CD4-positive, alpha-beta T cell (primary cell): ENCODE results near the gene ZCCHC2. TPM values are rescaled to one million over a fixed set of nuclear protein-coding genes. Genes with fewer than 3 reads are reported as not detected.

Source experiments
- ATAC-seq: fragments of 200-7000 bp; cut with Tn5 transposase; one replicate; pipeline ENCODE4 v1.10.0; 2022; ENCODE audit warnings: mild to moderate bottlenecking; ENCODE audit not compliant: poor library complexity
- CTCF ChIA-PET: fragments of 350-600 bp; sonication (Branson Sonifier 250); formaldehyde crosslinking; loops from one replicate; lab custom pipeline; 2021; ENCODE audit warnings: antibody characterized with exemption, inconsistent platforms; lab: Charles Lee
- POLR2A ChIA-PET: fragments of 350-600 bp; sonication (Branson Sonifier 250); formaldehyde crosslinking; loops from one replicate; lab custom pipeline; 2021; ENCODE audit warnings: antibody characterized with exemption, inconsistent platforms; lab: Charles Lee
- DNase-seq, 14 experiments: peaks; one replicate each; pipeline ENCODE4 v3.0.0-alpha.2; 2013 to 2020; ENCODE audit warnings: mixed read lengths in 2 of 14
- H3K27ac ChIP-seq, 2 donors: one replicate each; pipeline versions ENCODE4 v1.5.1 to v1.7.0; 2013; ENCODE audit warnings: low read length in 2 of 2, low read depth in 1 of 2, mild to moderate bottlenecking in 1 of 2
- H3K27me3 ChIP-seq, 2 experiments: 1 replicate in 1 of 2; 2 replicates in 1 of 2; pipeline versions ENCODE4 v1.6.1 to v1.7.0; 2013; ENCODE audit warnings: low read length in 2 of 2, control low read depth in 1 of 2, mild to moderate bottlenecking in 1 of 2, moderate library complexity in 1 of 2; ENCODE audit not compliant: insufficient read depth in 2 of 2, control insufficient read depth in 1 of 2
- H3K36me3 ChIP-seq: one replicate; pipeline ENCODE4 v1.6.1; 2013; ENCODE audit warnings: low read length, control low read depth; ENCODE audit not compliant: insufficient read depth
- H3K4me1 ChIP-seq: one replicate; pipeline ENCODE4 v1.6.1; 2013; ENCODE audit warnings: low read length, control low read depth; ENCODE audit not compliant: insufficient read depth
- H3K4me3 ChIP-seq: one replicate; pipeline ENCODE4 v1.5.1; 2013; ENCODE audit warnings: mild to moderate bottlenecking, low read length, moderate library complexity
- H3K9me3 ChIP-seq, 2 experiments: 1 replicate in 1 of 2; 2 replicates in 1 of 2; pipeline versions ENCODE4 v1.6.1 to v1.7.0; 2013; ENCODE audit warnings: low read length in 2 of 2, mild to moderate bottlenecking in 2 of 2, control low read depth in 1 of 2, moderate library complexity in 1 of 2; ENCODE audit not compliant: control insufficient read depth in 1 of 2, insufficient read depth in 1 of 2
- H3K27ac Mint-ChIP-seq: one replicate; pipeline ENCODE4 v1.8.0; 2020; ENCODE audit warnings: mixed read lengths
- H3K27me3 Mint-ChIP-seq: one replicate; pipeline ENCODE4 v1.8.0; 2021; ENCODE audit warnings: mixed read lengths
- H3K36me3 Mint-ChIP-seq: one replicate; pipeline ENCODE4 v1.8.0; 2021; ENCODE audit warnings: low read depth, mixed read lengths
- H3K4me1 Mint-ChIP-seq: one replicate; pipeline ENCODE4 v1.8.0; 2021; ENCODE audit warnings: low read depth, mixed read lengths
- H3K4me3 Mint-ChIP-seq: one replicate; pipeline ENCODE4 v1.8.0; 2020; ENCODE audit warnings: mild to moderate bottlenecking, mixed read lengths
- H3K9me3 Mint-ChIP-seq: one replicate; pipeline ENCODE4 v1.8.0; 2020; ENCODE audit warnings: mixed read lengths
- CTCF ChIP-seq: fragments of 200-600 bp; IDR thresholded peaks from one replicate; pipeline ENCODE4 v1.8.0; 2022; ENCODE audit warnings: antibody characterized with exemption, mild to moderate bottlenecking
- intact Hi-C, 2 experiments: fragments of 100-400 bp; cut with DNase I in 1 of 2; cut with micrococcal nuclease in 1 of 2; formaldehyde crosslinking; loops; one replicate each; pipeline versions ENCODE4 v1.15.1 to v1.9.0; 2023 to 2025; cut with DNase I, micrococcal nuclease
- total RNA-seq, 174 experiments: library from RNA in 2 of 174; stranded (reverse) in 2 of 174; gene quantifications; one replicate each; pipeline ENCODE4 v1.2.3 and lab custom pipeline; 2021 to 2026

The ZCCHC2 gene
- total RNA-seq, 2 experiments from 2014 or later: 85.0 to 85.4 TPM

DNA sequence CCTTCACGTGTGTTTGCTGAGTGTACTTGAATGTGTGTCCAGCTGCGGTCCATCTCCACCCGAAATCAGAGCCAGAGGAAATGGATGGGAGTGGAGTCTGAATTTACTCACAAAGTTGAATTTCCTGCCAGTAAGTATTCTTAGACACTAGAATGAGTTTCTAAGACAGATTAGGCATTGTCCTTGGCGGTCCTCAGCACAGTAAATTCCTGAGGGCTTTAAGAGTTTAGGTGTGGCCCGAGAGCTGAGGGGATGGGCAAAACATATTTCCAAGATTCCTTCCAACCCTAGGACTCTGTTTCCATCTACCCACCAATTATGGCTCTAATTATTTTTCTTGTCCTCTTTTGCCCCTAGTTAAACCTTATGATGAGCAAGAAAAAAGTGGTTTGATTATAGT lies 102.2 kb downstream of the ZCCHC2 start:
- Histone ChIP-seq H3K27ac (no peak overlapping the region), H3K27me3 (no peaks in the 10 kb centered on the region), H3K36me3 (no peaks in the 10 kb centered on the region), H3K9me3 (no peaks in the 10 kb centered on the region), H3K4me1 (no peaks in the 10 kb centered on the region), H3K4me3 (no peak overlapping the region)
- TF ChIP-seq CTCF: no peak
- ATAC-seq (no peak), DNase-seq (no peak)
- ChIA-PET POLR2A (no interaction called here), CTCF (no interaction called here)
- Mint-ChIP-seq H3K36me3 (no peaks in the 10 kb centered on the region), H3K9me3 (no peaks in the 10 kb centered on the region), H3K4me1 (no peaks in the 10 kb centered on the region), H3K27me3 (peaks cover 4% of the 10 kb centered on the region), H3K4me3 (no peak overlapping the region), H3K27ac (no peak overlapping the region)
- intact Hi-C loops: no loop called here

Other genes with a start within 250 kb of the ZCCHC2 start
- 1 to 10 TPM; 1.7 TPM for gene TNFRSF11A, start 197.7 kb upstream of the ZCCHC2 start, total RNA-seq
- 1 to 10 TPM; 6.8 to 7.1 TPM for gene PHLPP1, start 192.5 kb downstream of the ZCCHC2 start, total RNA-seq